Measurements from ENCODE around the gene N4BP3. TPM values are rescaled to one million over a fixed set of nuclear protein-coding genes. Genes with fewer than 3 reads are reported as not detected.

Gene N4BP3
- total RNA-seq, 1 experiment from 2014 or later: 32.0 TPM

DNA sequence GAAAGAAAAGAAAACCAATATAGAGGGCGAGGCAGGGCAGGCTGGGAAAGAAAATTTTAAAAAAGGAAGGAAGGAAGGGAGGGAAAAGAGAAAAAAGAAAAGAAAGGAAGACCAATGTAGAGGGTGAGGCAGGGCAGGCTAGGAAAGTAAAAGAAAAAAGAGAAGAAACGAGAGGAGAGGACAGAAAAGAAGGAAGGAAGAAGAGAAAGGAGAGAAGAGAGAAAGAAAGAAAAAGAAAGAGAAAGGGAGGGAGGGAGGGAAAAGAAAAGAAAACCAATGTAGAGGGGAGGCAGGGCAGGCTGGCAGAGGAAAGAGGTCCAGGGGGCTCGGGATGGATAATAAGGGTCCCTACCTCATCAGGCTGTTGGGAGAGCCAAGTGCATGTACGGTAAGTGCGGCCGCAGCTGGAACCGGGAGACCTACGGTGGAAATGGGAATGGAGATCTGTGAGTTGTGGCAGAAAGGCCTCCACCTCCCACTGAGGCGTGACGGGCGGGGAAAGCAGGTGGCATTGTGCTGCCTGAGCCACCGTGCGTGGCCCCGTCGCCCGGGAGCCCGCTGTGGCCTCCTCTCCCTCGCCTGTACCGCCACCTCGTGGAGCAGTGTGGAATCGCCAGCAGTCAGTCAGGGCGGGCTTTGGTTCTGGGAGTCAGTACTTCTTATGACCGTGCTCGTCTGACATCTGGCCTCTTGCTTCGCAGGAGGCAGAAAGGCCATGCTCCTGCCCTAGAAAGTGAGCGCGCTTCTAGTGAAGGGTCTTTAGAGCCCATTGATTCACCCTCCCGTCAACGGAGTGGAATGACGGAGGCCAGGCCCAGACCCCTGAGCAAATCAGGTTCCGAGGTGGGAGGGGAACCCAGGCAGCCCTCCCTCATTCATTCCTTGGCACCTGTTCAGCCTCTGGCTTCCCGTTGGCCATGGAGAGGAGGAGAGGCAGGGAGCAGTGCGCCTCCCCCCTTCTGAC lies 50.7 kb downstream of the N4BP3 start:
- DNase-seq: peak; percentile 96
- Histone ChIP-seq H3K4me3 (ENCODE audit: insufficient read depth, low read depth, low read length) (peak overlapping the region; percentile 30), H3K27me3 (ENCODE audit: control insufficient read depth, insufficient read depth, low read length) (peaks cover 5% of the 10 kb centered on the region; the same call in 1 of the 2 replicates), H3K36me3 (replicated peaks; ENCODE audit: control insufficient read depth, insufficient read depth, low read length) (no peaks in the 10 kb centered on the region)

- Histone ChIP-seq H3K4me3 (ENCODE audit: insufficient read depth, low read depth, low read length) (no peak overlapping the region), H3K36me3 (replicated peaks; ENCODE audit: control insufficient read depth, insufficient read depth, low read length) (no peaks in the 10 kb centered on the region), H3K27me3 (ENCODE audit: control insufficient read depth, insufficient read depth, low read length) (peaks cover 5% of the 10 kb centered on the region; the same call in 1 of the 2 replicates)
- no peak for DNase-seq
Measured at GRCh38 chr5:178165581-178165980, 52.2 kb downstream of the N4BP3 start.

GRCh38 chr5:178170455-178170854 lies 57.1 kb downstream of the N4BP3 start:
- DNase-seq: no peak
- H3K27me3 ChIP-seq (ENCODE audit: control insufficient read depth, insufficient read depth, low read length): no peaks in the 10 kb centered on the region
- no peak overlapping the region for H3K4me3 ChIP-seq (ENCODE audit: insufficient read depth, low read depth, low read length)
- no peaks in the 10 kb centered on the region for H3K36me3 ChIP-seq (replicated peaks; ENCODE audit: control insufficient read depth, insufficient read depth, low read length)

DNA sequence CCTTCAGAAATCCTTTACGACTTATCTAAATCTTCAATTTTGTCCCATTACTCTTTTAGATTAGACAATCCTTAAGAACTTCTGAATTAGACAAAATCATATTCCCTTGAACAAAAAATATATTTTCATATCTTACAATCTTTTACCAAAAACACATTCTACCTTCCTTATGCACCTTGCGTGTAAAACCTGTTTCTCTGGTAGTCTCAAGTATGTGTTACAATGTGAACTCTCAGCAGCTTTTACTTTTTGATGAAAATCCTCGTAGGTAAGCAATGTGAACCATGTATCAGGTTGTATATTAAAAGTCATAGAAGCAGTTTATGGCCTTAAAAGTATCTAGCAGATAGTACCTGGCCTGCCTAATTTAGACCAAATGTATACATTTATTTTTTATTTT lies 61.1 kb downstream of the N4BP3 start:
- DNase-seq: no peak
- Histone ChIP-seq H3K36me3 (replicated peaks; ENCODE audit: control insufficient read depth, insufficient read depth, low read length) (no peaks in the 10 kb centered on the region), H3K27me3 (ENCODE audit: control insufficient read depth, insufficient read depth, low read length) (no peaks in the 10 kb centered on the region), H3K4me3 (ENCODE audit: insufficient read depth, low read depth, low read length) (no peak overlapping the region)

Other genes with a start within 250 kb of the N4BP3 start
- gene PROP1, start 117.3 kb upstream of the N4BP3 start, total RNA-seq (2014; rRNA removed; shearing (Covaris generic)): not detected in 2 replicates
- 38.2 and 51.3 TPM in 2 replicates for gene RMND5B, start 17.5 kb downstream of the N4BP3 start, total RNA-seq (2014; rRNA removed; shearing (Covaris generic))
- gene NHP2, start 40.4 kb downstream of the N4BP3 start, total RNA-seq (2014; rRNA removed; shearing (Covaris generic)): 254 and 275 TPM in 2 replicates
- not detected in 2 replicates for gene GMCL2, start 73.8 kb downstream of the N4BP3 start, total RNA-seq (2014; rRNA removed; shearing (Covaris generic))
- 134 and 138 TPM in 2 replicates for gene HNRNPAB, start 91.0 kb downstream of the N4BP3 start, total RNA-seq (2014; rRNA removed; shearing (Covaris generic))
- gene PHYKPL, start 119.3 kb downstream of the N4BP3 start, total RNA-seq (2014; rRNA removed; shearing (Covaris generic)): 11.3 and 25.1 TPM in 2 replicates

Data from H7 (cell line).